ENCODE data around the gene RAD18.

- TF ChIP-seq TAF1 (IDR thresholded peaks at IDR 0.05; ENCODE audit: borderline replicate concordance, insufficient read depth, low read length) (no peak), SIN3A (IDR thresholded peaks at IDR 0.05; ENCODE audit: borderline replicate concordance, insufficient read depth, low read length) (no peak), POLR2AphosphoS5 (IDR thresholded peaks at IDR 0.05; ENCODE audit: low read depth, low read length) (no peak), REST (IDR thresholded peaks at IDR 0.05; ENCODE audit: insufficient read depth in 1 of 2, low read depth in 2 of 2, low read length in 2 of 2) (no peak)
These were observed 25.9 kb downstream of the RAD18 start for GRCh38 chr3:8937064-8938020.
